NCI-H226 (cell line): ENCODE results near the gene ANO2.

ENCODE experiments used
- DNase-seq: peaks from one replicate; pipeline ENCODE4 v3.0.0-alpha.2; 2015

Gene ANO2

DNA sequence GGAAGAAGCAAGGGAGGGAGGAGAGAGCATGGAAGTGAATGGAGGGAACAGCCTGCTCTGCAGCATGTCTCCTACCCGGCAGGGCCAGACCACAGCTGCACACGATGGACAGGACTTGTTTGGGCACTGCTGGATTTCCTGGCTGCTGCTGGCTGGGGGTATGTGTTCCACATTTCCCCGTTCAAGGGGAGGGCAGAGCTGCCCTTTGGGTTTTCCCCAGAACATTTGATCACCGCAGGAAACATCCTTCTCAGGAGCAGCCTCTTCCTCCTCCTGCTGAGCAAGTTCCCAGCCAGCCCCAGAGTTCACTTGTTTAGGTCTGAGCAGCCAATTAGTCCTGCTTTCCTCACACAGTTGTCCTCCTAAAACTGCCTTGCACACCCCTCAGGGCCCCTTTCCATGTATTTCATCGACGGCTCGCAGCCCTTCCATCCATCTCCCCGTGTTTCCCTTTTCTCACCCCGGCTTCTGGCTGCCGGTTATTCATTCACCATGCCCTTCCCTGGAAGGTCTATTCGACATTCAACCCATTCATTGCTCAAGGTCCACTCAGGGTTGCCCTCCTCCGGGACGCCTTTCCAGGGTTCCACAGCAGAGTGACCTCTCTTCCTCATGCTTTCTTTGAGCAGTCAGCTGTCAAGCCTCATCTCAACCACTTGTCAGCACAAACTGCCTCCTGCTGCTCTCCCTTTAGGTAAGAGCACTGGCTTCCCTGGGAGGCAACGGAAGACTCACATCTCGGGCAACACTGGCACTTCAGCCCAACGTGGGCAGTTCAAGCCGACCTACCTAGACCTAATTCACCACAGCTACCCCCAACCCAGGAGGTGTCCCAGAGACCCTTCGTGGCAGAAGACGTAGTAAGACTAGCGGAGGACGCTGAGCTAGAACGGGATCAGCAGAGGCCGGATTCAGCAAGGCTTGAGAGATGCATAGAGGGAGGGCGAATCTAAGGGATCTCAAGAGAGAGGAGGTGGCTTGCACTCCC, 20.1 kb upstream of the ANO2 start:
- DNase-seq, result no peak

DNA sequence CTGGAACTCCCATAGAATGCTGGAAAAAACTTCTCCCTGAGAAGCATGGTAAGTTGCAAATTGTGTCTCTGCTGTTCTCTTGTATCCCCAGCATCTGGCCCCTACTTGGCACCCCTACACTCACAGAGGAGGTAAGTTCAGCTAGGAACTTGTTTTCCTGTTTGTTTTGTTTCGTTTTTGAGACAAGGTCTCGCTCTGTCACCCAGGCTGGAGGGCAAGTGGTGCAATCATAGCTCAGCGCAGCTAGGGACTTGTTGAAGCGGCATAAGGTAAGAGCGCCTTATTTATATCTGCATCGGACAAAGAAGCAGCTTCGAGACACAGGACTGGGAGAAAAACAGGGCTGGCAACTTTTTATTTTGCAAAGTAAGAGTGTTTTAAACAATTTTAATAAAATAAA, 18.5 kb upstream of the ANO2 start:
- DNase-seq, result no peak

DNA sequence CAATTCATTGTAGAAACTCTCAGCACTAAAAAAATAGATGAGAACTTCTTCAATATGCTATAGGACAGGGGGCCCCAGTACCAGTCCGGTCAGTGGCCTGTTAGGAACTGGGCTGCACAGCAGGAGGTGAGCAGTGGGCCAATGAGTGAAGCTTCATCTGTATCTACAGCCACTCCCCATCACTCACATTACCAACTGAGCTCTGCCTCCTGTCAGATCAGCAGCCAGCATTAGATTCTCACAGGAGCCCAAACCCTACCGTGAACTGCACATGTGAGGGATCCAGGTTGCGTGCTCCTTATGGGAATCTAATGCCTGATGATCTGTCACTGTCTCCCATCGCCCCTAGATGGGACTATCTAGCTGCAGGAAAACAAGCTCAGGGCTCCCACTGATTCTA, 15.7 kb upstream of the ANO2 start:
- no peak for DNase-seq

DNA sequence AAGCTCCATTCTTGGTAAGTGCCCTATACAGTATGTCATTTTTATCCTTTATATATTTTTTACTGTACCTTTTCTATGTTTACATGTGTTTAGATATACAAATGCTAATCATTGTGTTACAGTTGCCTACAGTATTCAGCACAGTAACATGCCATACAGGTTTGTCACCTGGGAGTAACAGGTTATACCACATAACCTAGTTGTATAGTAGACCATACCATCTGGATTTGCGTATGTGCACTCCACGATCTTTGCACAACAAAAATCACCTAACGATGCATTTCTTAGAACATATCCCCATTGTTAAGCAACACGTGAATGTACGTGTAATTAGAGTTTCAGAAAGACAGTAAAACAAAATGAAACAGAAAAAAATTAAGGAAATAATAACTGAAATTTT, 11.9 kb upstream of the ANO2 start:
- DNase-seq, result no peak

DNA sequence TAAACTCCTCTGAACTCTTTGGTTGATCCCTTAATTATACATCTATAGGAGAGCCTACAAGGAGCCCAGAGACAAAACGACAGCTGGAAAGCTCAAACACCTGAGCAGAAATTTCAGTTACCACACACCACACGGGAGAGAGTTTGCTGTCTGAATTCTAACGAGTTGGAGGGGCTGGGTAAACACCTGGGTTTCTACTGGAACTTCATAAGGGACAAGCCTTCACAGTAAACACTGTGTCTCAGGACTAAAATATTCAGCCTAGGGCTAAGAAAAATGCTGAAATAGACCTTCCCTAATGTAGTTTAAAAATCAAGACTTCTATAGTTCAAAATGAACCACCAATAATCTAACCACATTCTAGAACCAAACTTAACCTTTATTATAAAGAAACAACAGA, 9.6 kb upstream of the ANO2 start:
- no peak for DNase-seq

DNA sequence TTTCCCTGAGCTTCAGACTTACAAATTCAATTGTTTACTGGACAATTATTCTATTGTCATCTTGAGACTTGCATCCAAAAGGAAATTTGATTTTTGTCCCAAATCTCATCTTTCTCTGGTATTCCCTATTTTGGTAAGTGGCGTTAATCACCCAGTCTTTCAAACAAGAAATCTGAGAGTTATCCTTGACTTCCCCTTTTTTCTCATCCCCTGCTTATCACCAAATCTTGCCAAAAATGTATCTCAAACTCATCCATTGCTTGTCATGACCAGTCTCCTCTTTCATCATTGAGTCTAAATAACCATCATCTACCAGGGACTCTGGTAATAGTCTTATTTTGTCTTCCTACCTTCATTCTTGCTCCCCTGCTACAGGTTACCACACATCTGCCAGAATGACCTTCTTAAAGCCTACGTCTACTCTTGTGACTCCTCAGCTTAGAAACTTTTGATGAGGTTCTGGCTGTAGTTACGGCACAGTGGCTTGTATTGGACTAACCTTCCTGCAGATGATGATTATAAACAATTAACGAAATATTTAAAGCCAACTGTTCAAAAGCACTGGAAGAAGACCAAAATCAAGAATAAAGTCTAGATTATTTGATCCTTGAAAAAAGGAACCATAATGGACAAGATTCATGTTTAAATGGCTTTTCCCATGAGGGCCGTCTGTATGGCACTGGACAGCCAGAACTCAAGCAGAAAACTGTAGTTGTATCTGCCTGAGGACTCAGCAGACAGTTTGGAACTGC, 9.0 kb upstream of the ANO2 start:
- DNase-seq, result no peak

DNA sequence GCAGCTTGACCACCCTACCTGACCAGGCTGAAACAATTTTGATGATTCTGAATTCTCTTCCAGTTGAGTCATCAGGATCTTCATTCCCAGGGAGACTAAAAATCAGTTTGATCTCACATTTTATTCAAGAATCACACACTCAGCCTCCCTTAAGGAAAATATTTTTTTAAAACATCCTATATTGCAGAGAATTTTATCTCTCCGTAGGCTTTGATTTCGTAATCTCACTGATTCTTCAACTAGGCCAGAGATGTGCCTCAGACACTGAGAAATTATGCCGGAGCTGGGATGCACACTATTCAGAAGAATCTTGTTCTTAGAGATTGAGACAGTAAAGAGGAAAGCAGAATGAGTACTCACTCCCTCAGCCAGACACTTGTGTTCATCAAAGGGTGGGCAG, 7.0 kb upstream of the ANO2 start:
- no peak for DNase-seq

DNA sequence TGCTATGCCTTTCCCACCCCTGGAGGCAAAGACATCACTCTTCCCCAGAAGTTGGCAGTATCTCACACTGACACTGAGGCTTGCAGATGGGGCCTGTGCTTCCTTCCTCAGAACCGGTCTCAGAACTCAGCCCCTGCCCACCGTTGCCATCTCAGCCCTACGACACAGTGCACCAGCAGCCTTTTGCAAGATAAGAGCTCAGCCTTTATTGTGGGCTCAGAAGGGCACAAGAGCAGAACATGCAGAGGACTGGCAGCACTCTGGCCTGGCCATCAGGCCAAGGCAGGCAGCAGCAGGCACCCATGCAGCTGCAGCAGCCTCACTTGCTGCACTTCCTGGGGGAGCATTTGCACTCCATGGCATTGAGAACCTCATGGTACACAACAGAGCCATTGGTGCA, 3.6 kb upstream of the ANO2 start:
- no peak for DNase-seq

DNA sequence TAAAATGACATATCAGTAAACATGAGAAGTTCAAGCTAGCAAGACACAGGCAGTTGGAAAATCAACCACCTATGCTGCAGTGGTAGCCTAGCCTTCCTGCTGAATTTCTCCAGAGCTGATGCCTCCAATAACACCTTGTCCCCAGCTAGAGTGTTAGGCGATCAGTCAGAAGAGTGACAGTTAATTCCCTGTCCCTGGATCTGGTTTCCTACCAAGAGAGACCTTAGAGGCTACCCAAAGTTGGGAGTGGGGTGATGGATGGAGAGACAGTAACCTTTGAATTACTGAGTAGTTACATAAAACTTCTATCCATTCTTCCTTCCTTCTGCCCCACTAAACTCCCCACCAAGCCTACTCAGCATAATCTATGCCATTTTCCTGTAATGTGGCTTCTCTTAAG, 1.9 kb upstream of the ANO2 start:
- DNase-seq, result no peak

DNA sequence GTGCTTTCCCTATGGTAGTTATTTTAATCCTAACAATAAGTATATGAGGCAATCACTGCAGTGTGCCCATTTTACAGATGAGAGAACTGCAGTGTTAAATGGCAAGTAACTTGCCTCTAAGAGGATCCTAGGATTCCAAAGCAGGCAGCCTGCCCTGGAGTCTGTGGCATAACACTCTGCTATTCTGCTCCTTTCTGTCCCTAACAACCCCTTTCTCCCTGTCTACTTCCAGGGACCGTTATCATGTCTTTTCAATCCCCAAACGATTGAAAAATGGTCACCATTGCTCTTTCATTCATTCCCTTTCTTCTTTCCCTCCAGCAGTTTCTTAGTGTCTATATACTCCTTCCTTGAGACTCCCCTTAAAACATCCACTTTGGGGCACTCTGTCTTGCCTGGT, 1.3 kb upstream of the ANO2 start:
- no peak for DNase-seq

DNA sequence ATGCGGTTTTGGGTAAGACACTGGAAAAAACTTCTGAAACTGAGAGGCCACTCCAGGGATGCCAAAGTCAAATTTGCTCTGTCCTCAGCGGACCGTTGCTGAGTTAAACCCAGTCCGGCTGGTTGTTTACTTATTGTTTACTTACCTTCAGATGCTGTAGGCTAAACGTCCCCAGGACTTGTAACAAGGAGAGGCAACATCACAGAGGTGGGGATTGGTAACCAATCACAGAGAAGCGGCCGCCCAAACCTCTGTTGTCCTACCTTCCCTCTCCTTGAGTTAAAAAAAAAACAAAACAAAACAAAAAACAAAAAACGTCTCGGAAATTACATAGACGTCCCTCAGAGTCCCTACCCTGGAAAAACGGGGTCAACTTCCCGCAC, 380 bp downstream of the ANO2 start:
- no peak for DNase-seq

DNA sequence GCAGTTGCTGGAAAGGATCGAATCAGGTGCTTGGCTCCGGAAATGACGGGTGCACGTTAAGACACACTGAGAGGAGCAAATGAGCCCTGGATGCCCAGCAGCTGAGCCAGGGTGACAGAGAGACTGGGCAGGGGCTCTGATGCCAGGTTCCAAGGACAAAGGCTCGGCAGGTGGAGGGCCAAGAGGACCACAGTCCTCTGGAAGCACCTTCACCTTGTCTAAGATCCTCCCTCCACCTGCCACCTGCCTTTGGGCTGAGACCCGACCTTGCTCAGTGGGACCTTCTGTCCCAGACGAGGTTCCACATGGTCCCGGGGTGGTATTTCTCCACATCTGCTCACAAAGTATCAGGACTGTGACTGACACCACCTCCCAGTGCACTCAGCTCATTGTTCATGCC, 1.0 kb downstream of the ANO2 start:
- no peak for DNase-seq

DNA sequence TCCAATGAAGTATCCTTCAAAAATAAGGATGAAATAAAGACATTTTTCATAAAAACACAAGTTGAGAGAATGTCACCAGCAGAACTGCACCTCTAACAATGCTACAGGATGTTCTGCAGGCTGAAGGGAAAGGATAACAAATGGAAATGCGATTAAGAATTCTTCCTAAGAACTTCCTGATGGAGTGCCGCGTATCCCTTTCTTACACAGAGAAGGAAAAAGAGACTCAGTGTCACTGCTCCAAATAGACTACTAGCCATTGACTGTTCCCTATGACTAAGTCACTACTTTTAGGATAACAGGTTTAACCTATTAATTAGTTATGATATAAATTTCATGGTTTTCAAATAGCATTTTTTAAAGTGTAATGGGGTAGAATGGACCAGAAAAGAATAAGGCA, 3.2 kb downstream of the ANO2 start:
- DNase-seq, result no peak

DNA sequence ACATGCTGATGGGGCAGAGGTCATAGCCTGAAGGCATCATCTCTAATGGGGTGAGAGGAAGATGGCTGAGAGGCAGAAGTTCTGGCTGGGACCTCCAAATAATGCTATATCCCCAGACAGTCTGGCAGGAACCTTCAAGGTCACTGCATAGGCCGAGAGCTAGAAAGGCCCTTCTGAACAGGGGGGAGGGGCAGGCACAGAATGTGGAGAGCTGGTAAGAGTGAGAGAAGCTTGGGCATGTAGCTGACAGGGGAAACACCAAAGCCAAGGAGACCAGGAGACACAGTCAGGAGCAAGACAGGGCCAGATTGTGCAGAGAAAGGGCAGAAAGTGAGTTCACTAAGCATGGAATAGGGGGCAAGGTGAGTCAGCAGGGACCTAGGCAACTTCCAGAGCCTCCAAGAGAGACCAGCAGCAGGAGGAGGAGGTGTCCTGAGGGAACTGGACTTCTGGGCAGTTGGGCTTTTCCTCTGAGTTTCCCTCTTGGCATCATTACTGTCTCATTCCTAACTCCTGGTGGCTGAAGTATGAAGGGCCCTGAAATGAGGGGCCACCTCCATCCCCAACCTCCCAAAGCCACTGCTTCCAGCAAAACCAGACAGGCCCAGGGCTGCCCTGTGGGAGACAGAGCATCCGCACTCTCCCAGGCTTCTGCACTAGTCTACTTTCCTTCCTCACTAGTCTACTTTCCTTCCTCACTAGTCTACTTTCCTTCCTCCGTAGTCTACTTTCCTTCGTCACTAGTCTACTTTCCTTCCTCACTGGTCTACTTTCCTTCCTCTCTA, 17.1 kb downstream of the ANO2 start:
- DNase-seq, result no peak

DNA sequence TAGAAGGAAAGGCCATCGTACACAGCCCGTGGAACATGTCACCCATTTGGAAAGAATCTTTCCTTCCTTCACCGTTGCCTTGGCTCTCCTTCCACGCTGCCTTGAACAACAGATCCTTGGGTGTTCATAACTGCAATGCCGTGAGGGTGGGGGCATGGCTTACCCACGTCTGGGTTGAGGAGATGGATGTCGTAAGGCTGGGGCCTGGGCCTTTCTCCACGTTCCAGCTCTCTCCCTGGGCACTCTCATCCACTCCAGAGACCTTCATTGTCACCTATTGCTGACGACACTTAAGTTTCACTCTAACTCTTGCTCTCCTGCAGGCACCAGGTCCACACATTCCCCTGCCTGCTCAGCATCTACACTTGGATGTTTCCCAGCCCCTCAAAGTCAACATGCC, 19.4 kb downstream of the ANO2 start:
- no peak for DNase-seq

DNA sequence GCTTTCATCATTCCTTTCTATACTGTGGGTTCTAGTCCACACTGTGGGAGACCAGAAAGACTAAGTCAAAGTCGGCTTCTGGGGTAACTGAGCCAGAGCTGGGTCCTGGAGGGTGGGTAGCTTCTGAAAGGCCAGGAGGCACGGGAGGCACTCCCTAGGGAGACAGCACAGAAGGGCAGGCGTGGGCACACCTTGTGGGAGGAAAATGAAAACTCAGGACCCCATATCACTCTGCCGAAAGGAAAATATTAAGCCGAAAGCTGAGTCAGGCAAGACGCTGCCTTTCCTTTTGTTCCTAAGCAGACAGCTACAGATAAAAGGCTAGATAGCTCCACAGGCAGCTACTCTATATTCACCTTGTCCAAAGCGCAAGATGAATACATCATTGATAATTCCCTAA, 20.7 kb downstream of the ANO2 start:
- DNase-seq, result no peak

DNA sequence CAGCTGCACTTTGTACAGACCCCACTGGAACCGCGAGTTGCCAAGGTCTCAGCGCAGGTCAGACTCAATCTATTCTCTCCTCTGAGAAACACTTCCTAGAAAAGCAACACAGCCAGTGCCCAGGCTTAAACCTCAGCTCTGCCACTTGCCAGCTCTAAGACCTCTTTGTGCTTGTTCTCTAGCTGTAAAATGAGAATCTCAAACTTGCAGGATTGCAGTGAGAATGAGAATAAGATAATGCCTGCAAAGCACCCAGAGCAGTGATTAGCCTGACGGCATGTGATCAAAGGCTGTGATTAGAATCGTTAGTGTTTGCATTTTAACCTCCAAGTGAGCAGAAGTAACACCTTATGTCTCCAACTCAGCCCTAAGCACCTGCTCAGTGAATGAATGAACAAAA, 21.3 kb downstream of the ANO2 start:
- no peak for DNase-seq

DNA sequence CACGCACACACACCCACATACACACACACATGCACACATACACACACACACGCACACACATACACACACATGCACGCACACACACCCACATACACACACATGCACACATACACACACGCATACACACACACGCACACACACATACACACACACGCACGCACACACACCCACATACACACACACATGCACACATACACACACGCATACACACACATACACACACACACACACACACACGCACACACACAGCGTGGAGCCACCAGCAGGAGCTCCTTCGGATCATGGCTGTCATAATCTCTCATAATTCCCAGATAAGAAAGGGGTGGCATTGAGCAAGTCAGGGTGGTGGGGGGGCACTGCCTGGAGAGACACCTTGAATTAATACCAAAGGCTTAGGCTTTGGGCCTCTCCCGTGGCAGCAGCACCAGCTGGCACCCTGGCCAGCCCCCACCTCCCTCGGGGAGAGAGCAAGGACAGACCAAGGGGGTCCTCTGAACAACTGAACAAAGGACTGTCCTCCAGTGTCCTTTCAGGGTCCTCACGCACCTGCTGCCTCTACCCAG, 21.9 kb downstream of the ANO2 start:
- no peak for DNase-seq

DNA sequence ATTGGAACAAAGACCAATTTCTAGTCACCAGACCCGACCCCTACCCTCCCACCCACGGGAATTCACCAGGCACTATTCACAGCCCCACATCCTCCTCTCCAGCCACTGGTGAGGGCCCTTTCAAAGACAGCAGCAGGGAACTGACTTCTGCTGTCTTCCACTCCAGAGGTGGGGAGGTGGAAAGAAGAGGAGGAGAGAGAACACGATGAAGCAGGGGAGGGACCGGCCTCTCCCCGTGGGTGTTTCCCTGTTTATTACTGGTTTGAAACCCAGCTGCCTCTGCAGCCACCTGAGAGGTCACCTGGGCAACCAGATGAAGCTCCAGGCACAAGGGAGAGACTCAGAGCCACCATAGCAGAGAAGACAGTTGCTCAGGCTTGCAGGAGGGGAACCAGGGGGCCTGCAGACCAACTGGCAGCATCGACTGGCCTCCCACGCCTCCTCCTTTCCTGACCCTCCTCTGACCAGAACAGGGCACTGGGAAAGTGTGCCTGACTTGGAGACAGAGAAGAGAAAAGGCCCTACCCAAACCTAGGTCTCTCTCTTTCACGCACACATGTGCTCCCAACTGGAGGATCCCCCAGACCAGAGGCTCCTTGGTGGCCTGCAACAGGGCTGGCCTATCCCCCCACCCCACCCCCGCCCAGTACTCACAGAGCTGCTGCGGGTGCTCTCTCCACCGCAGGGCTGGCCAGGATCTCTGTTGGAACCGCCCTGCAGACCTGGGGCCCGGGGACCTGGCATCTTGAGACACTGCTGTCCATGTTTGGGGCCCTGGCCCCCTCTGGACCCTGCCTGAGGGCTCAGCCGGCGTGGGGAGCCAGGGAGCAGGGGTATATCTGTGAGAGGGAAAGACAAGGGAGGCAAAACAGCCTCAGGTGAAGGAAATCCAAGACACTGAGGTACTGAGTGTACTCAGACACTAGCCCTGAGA, 22.8 kb downstream of the ANO2 start:
- no peak for DNase-seq

DNA sequence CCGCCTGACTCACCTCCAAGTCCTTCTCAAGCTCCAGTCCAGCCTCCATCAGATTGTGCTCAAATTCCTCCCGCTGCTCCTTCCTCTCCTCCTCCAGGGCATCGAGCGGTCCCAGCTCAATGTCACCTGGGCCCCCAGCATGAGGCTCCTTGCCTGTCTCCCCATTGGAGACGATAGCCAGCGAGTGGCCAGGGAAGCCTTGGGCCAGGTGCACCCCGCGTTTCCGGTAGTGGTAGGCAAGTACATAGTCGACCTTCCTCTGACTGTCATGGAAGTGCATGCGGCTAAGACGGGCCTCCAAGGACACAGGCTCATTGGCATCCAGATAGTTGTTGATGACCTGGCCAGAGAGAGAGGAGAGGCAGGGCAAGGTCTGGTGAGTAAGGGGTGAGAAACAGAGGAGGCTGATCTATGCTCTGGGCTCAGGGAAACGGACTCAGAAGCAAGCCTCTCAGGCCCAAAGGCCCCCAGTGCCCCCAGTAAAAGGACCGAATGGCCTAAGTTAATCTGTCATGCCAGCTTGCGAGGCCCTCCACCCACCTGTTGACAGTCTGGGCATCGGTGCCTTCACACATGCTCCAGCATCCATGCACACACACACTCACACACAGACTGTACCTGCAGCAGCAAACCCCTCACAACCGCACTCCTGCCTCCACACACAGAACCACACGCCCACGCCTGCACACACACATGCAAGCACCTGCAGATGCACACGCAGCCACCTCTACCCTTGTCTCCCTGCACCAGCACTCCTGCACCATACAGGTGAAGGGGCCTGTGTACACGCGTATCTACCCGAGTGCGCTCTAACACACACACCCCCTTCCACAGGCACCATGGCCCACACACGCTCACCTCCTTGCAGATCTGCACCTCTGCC, 23.8 kb downstream of the ANO2 start:
- DNase-seq, result no peak

DNA sequence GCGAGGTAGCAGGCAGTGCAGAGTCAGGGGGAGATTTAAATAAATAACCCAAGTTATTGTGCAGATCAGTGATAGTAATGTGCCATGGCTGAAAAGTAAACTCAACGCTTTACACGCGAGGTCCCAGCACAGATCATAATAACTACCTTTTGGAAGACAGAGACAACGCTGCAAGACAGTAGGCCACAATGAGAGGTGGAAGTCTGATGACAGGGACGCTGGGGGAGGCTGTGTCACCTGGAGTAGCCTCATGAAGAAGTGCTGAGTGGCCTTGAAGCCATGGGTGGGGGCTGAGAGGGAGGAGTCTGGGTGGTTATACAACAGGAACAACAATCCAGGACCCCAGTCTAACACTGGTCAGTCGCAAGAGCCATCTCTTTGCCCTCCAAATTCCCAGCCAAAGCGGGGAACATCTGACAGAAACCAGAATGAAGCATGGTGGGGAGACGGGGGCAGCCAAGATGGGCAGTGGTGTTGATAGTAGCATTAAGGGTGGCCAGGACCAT, 28.2 kb downstream of the ANO2 start:
- no peak for DNase-seq
